SK-N-SH (cell line): ENCODE results near the gene FAM222B. TPM values are rescaled to one million over a fixed set of nuclear protein-coding genes. Genes with fewer than 3 reads are reported as not detected.
A peak's percentile ranks its signal among the peaks of the same experiment; 100 is the strongest.

Experiments used
- CTCF ChIA-PET: fragments of 300-600, 350-600 bp; formaldehyde crosslinking; extraction: SDS; loops from one replicate; lab custom pipeline; 2021; lab: Yijun Ruan, JAX
- POLR2A ChIA-PET: fragments of 350-600 bp; sonication (Branson Sonifier 250); formaldehyde crosslinking; extraction: SDS; loops from one replicate; lab custom pipeline; 2020; ENCODE audit warnings: antibody characterized with exemption, inconsistent platforms; lab: Yijun Ruan, JAX
- DNase-seq: peaks from one replicate; pipeline ENCODE4 v3.0.0; 2012
- H2AFZ ChIP-seq: fragments of 200-600 bp; sonication (generic); 2 replicates; pipeline ENCODE4 v1.8.1; 2016; ENCODE audit warnings: antibody characterized with exemption, mild to moderate bottlenecking, low read depth
- H3F3A ChIP-seq: fragments of 200-600 bp; sonication (generic); replicated peaks from 2 replicates; pipeline ENCODE3; 2016; ENCODE audit warnings: antibody characterized with exemption, mild to moderate bottlenecking; ENCODE audit not compliant: insufficient read depth
- H3K27ac ChIP-seq, 2 experiments: fragments of 200-500 bp in 1 of 2; fragments of 200-600 bp in 1 of 2; sonication (Bioruptor generic) in 1 of 2; sonication (generic), shearing (Covaris generic) in 1 of 2; 2 replicates each; pipeline versions ENCODE4 v1.5.1 to v1.6.1; 2014 to 2016; ENCODE audit warnings: low read depth in 2 of 2, inconsistent platforms in 1 of 2, low read length in 1 of 2, mild to moderate bottlenecking in 1 of 2, mixed read lengths in 1 of 2
- H3K27me3 ChIP-seq: fragments of 200-600 bp; sonication (generic), shearing (Covaris generic); 2 replicates; pipeline ENCODE4 v1.6.1; 2016; ENCODE audit warnings: mixed run types; ENCODE audit not compliant: insufficient read depth
- H3K36me3 ChIP-seq, 2 experiments: fragments of 200-500 bp in 1 of 2; fragments of 200-600 bp in 1 of 2; sonication (Bioruptor generic) in 1 of 2; sonication (generic) in 1 of 2; replicated peaks in 1 of 2; 2 replicates each; pipeline versions ENCODE3 to v1.5.1; 2014 to 2016; ENCODE audit warnings: low read length in 1 of 2, mild to moderate bottlenecking in 1 of 2; ENCODE audit not compliant: insufficient read depth in 2 of 2, control insufficient read depth in 1 of 2
- H3K4me1 ChIP-seq, 2 experiments: fragments of 200-500 bp in 1 of 2; fragments of 200-600 bp in 1 of 2; sonication (Bioruptor generic) in 1 of 2; sonication (generic), shearing (Covaris generic) in 1 of 2; 2 replicates each; pipeline versions ENCODE4 v1.5.1 to v1.6.1; 2014 to 2016; ENCODE audit warnings: low read depth in 1 of 2, low read length in 1 of 2, mixed run types in 1 of 2; ENCODE audit not compliant: insufficient read depth in 2 of 2, control insufficient read depth in 1 of 2
- H3K4me2 ChIP-seq: fragments of 200-600 bp; sonication (generic), shearing (Covaris generic); 2 replicates; pipeline ENCODE4 v1.6.1; 2017; ENCODE audit warnings: mixed run types
- H3K4me3 ChIP-seq, 2 experiments: fragments of 200-500 bp in 1 of 2; fragments of 200-600 bp in 1 of 2; sonication (Bioruptor generic) in 1 of 2; sonication (generic), shearing (Covaris generic) in 1 of 2; 2 replicates each; pipeline versions ENCODE4 v1.5.1 to v1.8.1; 2014 to 2016; ENCODE audit warnings: low read depth in 2 of 2, inconsistent platforms in 1 of 2, low read length in 1 of 2, mild to moderate bottlenecking in 1 of 2, mixed read lengths in 1 of 2, moderate library complexity in 1 of 2
- H3K79me2 ChIP-seq: fragments of 200-600 bp; sonication (generic); 2 replicates; pipeline ENCODE4 v1.8.1; 2017; ENCODE audit warnings: mild to moderate bottlenecking; ENCODE audit not compliant: insufficient read depth
- H3K9ac ChIP-seq: fragments of 200-600 bp; sonication (generic); 2 replicates; pipeline ENCODE4 v1.6.1; 2017; ENCODE audit warnings: mixed run types
- H3K9me2 ChIP-seq: fragments of 200-600 bp; sonication (generic); 2 replicates; pipeline ENCODE4 v1.6.1; 2017; ENCODE audit warnings: mixed run types
- H3K9me3 ChIP-seq: fragments of 200-600 bp; sonication (generic); 2 replicates; pipeline ENCODE4 v1.6.1; 2017; ENCODE audit warnings: mixed run types, mild to moderate bottlenecking, moderate library complexity
- H4K20me1 ChIP-seq: fragments of 200-600 bp; sonication (generic); 2 replicates; pipeline ENCODE4 v1.6.1; 2017; ENCODE audit warnings: mild to moderate bottlenecking, mixed run types; ENCODE audit not compliant: insufficient read depth
- CHD2 ChIP-seq: fragments of 150-350 bp; IDR thresholded peaks from 2 replicates; pipeline ENCODE4 v1.6.1; 2018; ENCODE audit warnings: low read length; ENCODE audit not compliant: partially characterized antibody
- CTCF ChIP-seq: fragments of 200-600 bp; sonication (generic); IDR thresholded peaks from 2 replicates; pipeline ENCODE4 v1.6.1; 2017; ENCODE audit warnings: antibody characterized with exemption, mild to moderate bottlenecking, moderate library complexity
- FOXJ3 ChIP-seq: sonication (generic); formaldehyde crosslinking; IDR thresholded peaks from 2 replicates; pipeline ENCODE4 v1.5.1; 2020; ENCODE audit warnings: mild to moderate bottlenecking, missing genetic modification reagents
- GATA2 ChIP-seq: sonication (generic); formaldehyde crosslinking; IDR thresholded peaks from 2 replicates; pipeline ENCODE4 v1.5.0; 2020; ENCODE audit warnings: mild to moderate bottlenecking, missing genetic modification reagents
- IRF3 ChIP-seq: fragments of 150-350 bp; IDR thresholded peaks from 2 replicates; pipeline ENCODE4 v1.6.1; 2016; ENCODE audit warnings: mild to moderate bottlenecking, low read depth, low read length
- MAX ChIP-seq: IDR thresholded peaks from 2 replicates; pipeline ENCODE4 v1.4.0; 2012; ENCODE audit warnings: low read depth
- REST ChIP-seq: IDR thresholded peaks from 2 replicates; pipeline ENCODE4 v1.6.1; 2012; ENCODE audit warnings: mild to moderate bottlenecking, low read depth, low read length, moderate library complexity
- RFX5 ChIP-seq: IDR thresholded peaks from 2 replicates; pipeline ENCODE4 v1.6.1; 2012; ENCODE audit warnings: mild to moderate bottlenecking, improper control_type of control experiment, low read length
- RXRA ChIP-seq: IDR thresholded peaks from 2 replicates; pipeline ENCODE4 v1.4.0; 2012; ENCODE audit warnings: low read depth, mild to moderate bottlenecking, borderline replicate concordance
- SIN3A ChIP-seq: IDR thresholded peaks from 2 replicates; pipeline ENCODE4 v1.6.1; 2012; ENCODE audit warnings: low read depth, mild to moderate bottlenecking, low read length, moderate library complexity, borderline replicate concordance
- SMC3 ChIP-seq: IDR thresholded peaks from 2 replicates; pipeline ENCODE4 v1.6.1; 2012; ENCODE audit warnings: low read depth, low read length, improper control_type of control experiment
- USF2 ChIP-seq: fragments of 150-350 bp; IDR thresholded peaks from 2 replicates; pipeline ENCODE4 v1.6.1; 2017; ENCODE audit warnings: antibody characterized with exemption, low read length, low read depth, borderline replicate concordance
- ZBTB33 ChIP-seq: IDR thresholded peaks from 2 replicates; pipeline ENCODE4 v1.4.0; 2012; ENCODE audit warnings: low read depth, borderline replicate concordance
- WGBS: methylation state at CpG from one replicate; pipeline ENCODE4 v1.1.6; 2017; ENCODE audit warnings: low lambda C conversion rate; 5-methylcytosine and 5-hydroxymethylcytosine counted together
- polyA plus RNA-seq, 3 experiments: library from polyadenylated mRNA; depleted of rRNA; stranded (reverse); fragments of >200 nt; gene quantifications; 2 replicates each; pipeline ENCODE4 v1.2.3, GENCODE V29; 2012

The FAM222B gene
- polyA plus RNA-seq, 1 of the 3 experiments (the other 2 are of a cell fraction) = 9.0 TPM

- H2AFZ ChIP-seq = no peak overlapping the region
- no peaks in the 10 kb centered on the region for H3K27me3 ChIP-seq
- POLR2A ChIA-PET = interaction anchor here (6.5 to 6.6 kb wide), 2 partner anchors 19 to 26 kb away, joined by 45 to 90 read pairs; partner anchors contain the start of genes NEK8, RPL23A and TLCD1
- peak overlapping the region; percentile 99 for H3K4me2 ChIP-seq
- peaks cover 36% of the 10 kb centered on the region for H3F3A ChIP-seq
- peak overlapping the region; percentile 22 to 98; a peak in 3 of 4 replicates for H3K27ac ChIP-seq
- H3K36me3 ChIP-seq = peaks cover 24 to 38% of the 10 kb centered on the region in 2 experiments
- H3K9ac ChIP-seq = no peak overlapping the region
- H3K4me1 ChIP-seq = peaks cover 28 to 42% of the 10 kb centered on the region in 2 experiments; a peak in 3 of 4 replicates
- no peak for DNase-seq
- CTCF ChIA-PET = interaction anchor here (0.9 to 20.4 kb wide), 5 partner anchors 16 to 365 kb away, joined by 3 to 612 read pairs (median 6); partner anchors contain the start of genes NEK8, RPL23A and TLCD1
- H3K9me2 ChIP-seq = no peaks in the 10 kb centered on the region
- H3K79me2 ChIP-seq = peaks cover 61% of the 10 kb centered on the region
- peak overlapping the region; percentile 83 to 95 for H3K4me3 ChIP-seq
- TF ChIP-seq CHD2 = peak; percentile 57
- TF ChIP-seq SIN3A = no peak
- no peaks in the 10 kb centered on the region for H3K9me3 ChIP-seq
- 62% methylated on average over 4 of the region's 5 CpGs for WGBS
- H4K20me1 ChIP-seq = peaks cover 65% of the 10 kb centered on the region
Measured at GRCh38 chr17:28746611-28747050, 96.0 kb downstream of the FAM222B start.

- H3K9me3 ChIP-seq = no peaks in the 10 kb centered on the region
- peak overlapping the region; percentile 97 to 98 for H3K27ac ChIP-seq
- no peaks in the 10 kb centered on the region for H3K9me2 ChIP-seq
- peaks cover 34% of the 10 kb centered on the region for H3F3A ChIP-seq
- peak overlapping the region; percentile 99 for H3K4me2 ChIP-seq
- no peak for DNase-seq
- no peaks in the 10 kb centered on the region for H3K27me3 ChIP-seq
- H3K9ac ChIP-seq = peak overlapping the region; percentile 91
- 52% methylated on average over 3 of the region's 4 CpGs for WGBS
- peaks cover 28 to 49% of the 10 kb centered on the region in 2 experiments; a peak in 3 of 4 replicates for H3K4me1 ChIP-seq
- H3K36me3 ChIP-seq = peaks cover 16 to 38% of the 10 kb centered on the region in 2 experiments
- peaks cover 55% of the 10 kb centered on the region for H3K79me2 ChIP-seq
- H2AFZ ChIP-seq = no peak overlapping the region
- peak overlapping the region; percentile 83 to 95 for H3K4me3 ChIP-seq
- POLR2A ChIA-PET = interaction anchor here (6.5 to 6.6 kb wide), 2 partner anchors 18 to 25 kb away, joined by 45 to 90 read pairs; partner anchors contain the start of genes NEK8, RPL23A and TLCD1
- peaks cover 60% of the 10 kb centered on the region for H4K20me1 ChIP-seq
- CTCF ChIA-PET = interaction anchor here (0.8 to 20.4 kb wide), 7 partner anchors 16 to 366 kb away, joined by 3 to 612 read pairs (median 3); partner anchors contain the start of genes NEK8, RPL23A and TLCD1
- TF ChIP-seq FOXJ3 (no peak), ZBTB33 (no peak), RFX5 (no peak), CTCF (no peak), IRF3 (no peak), USF2 (no peak), RXRA (no peak), GATA2 (CRISPR knock-in tag) (no peak), SMC3 (no peak), MAX (no peak), REST (no peak)
Measured at GRCh38 chr17:28745786-28746411, 96.7 kb downstream of the FAM222B start.
